HEK293 (cell line): ENCODE results near the gene GNS.

Experiments
- BCL11B ChIP-seq: fragments of 450-650 bp; formaldehyde crosslinking; IDR thresholded peaks from 2 replicates; pipeline ENCODE4 v1.5.1; 2016; ENCODE audit warnings: low read depth, missing biosample characterization, missing genetic modification characterization
- CTCF ChIP-seq: fragments of 450-650 bp; formaldehyde crosslinking; IDR thresholded peaks from 2 replicates; pipeline ENCODE4 v1.5.1; 2016; ENCODE audit warnings: missing biosample characterization, missing genetic modification characterization
- PRDM10 ChIP-seq: fragments of 450-650 bp; formaldehyde crosslinking; IDR thresholded peaks from 2 replicates; pipeline ENCODE4 v1.5.1; 2016; ENCODE audit warnings: missing biosample characterization, missing genetic modification characterization
- SP7 ChIP-seq: fragments of 450-650 bp; formaldehyde crosslinking; IDR thresholded peaks from 2 replicates; pipeline ENCODE4 v1.5.1; 2016; ENCODE audit warnings: missing biosample characterization, missing genetic modification characterization
- ZBTB49 ChIP-seq: fragments of 450-650 bp; formaldehyde crosslinking; IDR thresholded peaks from 2 replicates; pipeline ENCODE4 v1.5.1; 2016; ENCODE audit warnings: missing biosample characterization, missing genetic modification characterization, low read depth
- ZNF16 ChIP-seq: fragments of 450-650 bp; formaldehyde crosslinking; IDR thresholded peaks from 2 replicates; pipeline ENCODE4 v1.5.1; 2016; ENCODE audit warnings: low read depth, missing biosample characterization, missing genetic modification characterization
- ZNF26 ChIP-seq: fragments of 450-650 bp; formaldehyde crosslinking; IDR thresholded peaks from 2 replicates; pipeline ENCODE4 v1.5.1; 2016; ENCODE audit warnings: missing biosample characterization, missing genetic modification characterization
- ZNF292 ChIP-seq: fragments of 450-650 bp; formaldehyde crosslinking; IDR thresholded peaks from 2 replicates; pipeline ENCODE4 v1.5.1; 2016; ENCODE audit warnings: low read depth, missing biosample characterization, missing genetic modification characterization, borderline replicate concordance
- ZNF398 ChIP-seq: fragments of 450-650 bp; formaldehyde crosslinking; IDR thresholded peaks from 2 replicates; pipeline ENCODE4 v1.5.1; 2017; ENCODE audit warnings: missing biosample characterization, missing genetic modification characterization
- ZNF416 ChIP-seq: fragments of 450-650 bp; formaldehyde crosslinking; IDR thresholded peaks from 2 replicates; pipeline ENCODE4 v1.5.1; 2016; ENCODE audit warnings: missing biosample characterization, missing genetic modification characterization
- ZNF423 ChIP-seq: fragments of 450-650 bp; formaldehyde crosslinking; IDR thresholded peaks from 2 replicates; pipeline ENCODE4 v1.5.1; 2016; ENCODE audit warnings: missing biosample characterization, missing genetic modification characterization
- ZNF530 ChIP-seq: fragments of 450-650 bp; formaldehyde crosslinking; IDR thresholded peaks from 2 replicates; pipeline ENCODE4 v1.5.1; 2016; ENCODE audit warnings: low read depth, missing biosample characterization, missing genetic modification characterization
- ZNF548 ChIP-seq: fragments of 450-650 bp; formaldehyde crosslinking; IDR thresholded peaks from 2 replicates; pipeline ENCODE4 v1.5.1; 2016; ENCODE audit warnings: missing biosample characterization, missing genetic modification characterization
- ZNF549 ChIP-seq: fragments of 450-650 bp; IDR thresholded peaks from 2 replicates; pipeline ENCODE4 v1.5.1; 2018; ENCODE audit warnings: missing biosample characterization, missing genetic modification characterization, mild to moderate bottlenecking, inconsistent platforms, moderate library complexity
- ZNF560 ChIP-seq: fragments of 450-650 bp; formaldehyde crosslinking; IDR thresholded peaks from 2 replicates; pipeline ENCODE4 v1.5.1; 2017; ENCODE audit warnings: missing biosample characterization, missing genetic modification characterization, borderline replicate concordance
- ZNF571 ChIP-seq: fragments of 450-650 bp; formaldehyde crosslinking; IDR thresholded peaks from 2 replicates; pipeline ENCODE4 v1.5.0; 2017; ENCODE audit warnings: missing biosample characterization, missing genetic modification characterization
- ZNF580 ChIP-seq: fragments of 450-650 bp; formaldehyde crosslinking; IDR thresholded peaks from 2 replicates; pipeline ENCODE4 v1.5.1; 2016; ENCODE audit warnings: missing biosample characterization, missing genetic modification characterization
- ZNF624 ChIP-seq: fragments of 450-650 bp; formaldehyde crosslinking; IDR thresholded peaks from 2 replicates; pipeline ENCODE4 v1.5.1; 2017; ENCODE audit warnings: missing biosample characterization, missing genetic modification characterization
- ZNF645 ChIP-seq: fragments of 450-650 bp; formaldehyde crosslinking; IDR thresholded peaks from 2 replicates; pipeline ENCODE4; 2016; ENCODE audit warnings: missing biosample characterization, missing genetic modification characterization
- ZNF660 ChIP-seq: fragments of 450-650 bp; IDR thresholded peaks from 2 replicates; pipeline ENCODE4 v1.5.1; 2018; ENCODE audit warnings: missing biosample characterization, mild to moderate bottlenecking, missing genetic modification characterization
- ZNF792 ChIP-seq: fragments of 450-650 bp; formaldehyde crosslinking; IDR thresholded peaks from 2 replicates; pipeline ENCODE4 v1.5.1; 2016; ENCODE audit warnings: missing biosample characterization, missing genetic modification characterization
- ZSCAN18 ChIP-seq: fragments of 450-650 bp; formaldehyde crosslinking; IDR thresholded peaks from 2 replicates; pipeline ENCODE4 v1.5.1; 2016; ENCODE audit warnings: missing biosample characterization, missing genetic modification characterization

Gene GNS

GRCh38 chr12:64759035-64759894 is at the start of gene GNS (continued):
- TF ChIP-seq ZSCAN18 (tag by site-specific recombination) (no peak), ZNF792 (tag by site-specific recombination) (no peak), BCL11B (tag by site-specific recombination) (no peak), SP7 (tag by site-specific recombination) (peak; percentile 68), ZNF423 (tag by site-specific recombination) (no peak), ZNF624 (tag by site-specific recombination) (no peak), ZNF645 (tag by site-specific recombination) (no peak), ZNF16 (tag by site-specific recombination) (no peak), ZNF549 (no peak), ZBTB49 (no peak), ZNF560 (tag by site-specific recombination) (no peak), ZNF530 (tag by site-specific recombination) (no peak), ZNF548 (tag by site-specific recombination) (peak; percentile 36; the same call in 1 of the 2 replicates), ZNF26 (tag by site-specific recombination) (no peak), ZNF580 (peak; percentile 57; the same call in 1 of the 2 replicates), ZNF660 (0 out of 2 replicates have a peak, but pooled peaks have one; percentile 8), ZNF571 (tag by site-specific recombination) (no peak), CTCF (no peak), ZNF292 (no peak), ZNF416 (tag by site-specific recombination) (no peak), ZNF398 (peak; percentile 69), PRDM10 (peak; percentile 94)
